Suprapubic skin (tissue), 4 donors: ENCODE results near the gene LANCL2. TPM values are rescaled to one million over a fixed set of nuclear protein-coding genes. Genes with fewer than 3 reads are reported as not detected.

Source experiments
- DNase-seq, 2 donors: peaks; one replicate each; pipeline ENCODE4 v3.0.0-alpha.2; 2019; ENCODE audit warnings: low spot score in 2 of 2
- H3K27ac ChIP-seq: fragments of 200-600 bp; sonication (generic); one replicate; pipeline ENCODE4 v1.5.1; 2019
- H3K27me3 ChIP-seq: fragments of 200-600 bp; sonication (generic); one replicate; pipeline ENCODE4 v1.5.1; 2019
- H3K36me3 ChIP-seq: fragments of 200-600 bp; sonication (generic); one replicate; pipeline ENCODE4 v1.5.1; 2019
- H3K4me1 ChIP-seq: fragments of 200-600 bp; sonication (generic); one replicate; pipeline ENCODE4 v1.5.1; 2019
- H3K4me3 ChIP-seq: fragments of 200-600 bp; sonication (generic); one replicate; pipeline ENCODE4 v1.5.1; 2019; ENCODE audit warnings: mild to moderate bottlenecking
- H3K9me3 ChIP-seq: fragments of 200-600 bp; sonication (generic); one replicate; pipeline ENCODE4 v1.5.1; 2019
- EP300 ChIP-seq: sonication (generic); formaldehyde crosslinking; IDR thresholded peaks from one replicate; pipeline ENCODE4 v1.6.1; 2017; ENCODE audit warnings: antibody characterized with exemption
- POLR2A ChIP-seq, 2 donors: fragments of 450-650 bp; IDR thresholded peaks; one replicate each; pipeline ENCODE4 v1.6.1; 2017; ENCODE audit warnings: antibody characterized with exemption in 2 of 2, mild to moderate bottlenecking in 2 of 2, moderate library complexity in 2 of 2
- POLR2AphosphoS5 ChIP-seq, 3 donors: sonication (generic); formaldehyde crosslinking; IDR thresholded peaks; one replicate each; pipeline ENCODE4 v1.6.1; 2017; ENCODE audit warnings: antibody characterized with exemption in 3 of 3
- WGBS: methylation state at CpG from one replicate; pipeline ENCODE4 v1.1.5; 2018; 5-methylcytosine and 5-hydroxymethylcytosine counted together
- total RNA-seq, 4 donors: library from RNA; depleted of rRNA; stranded (reverse); fragments of >200 nt; gene quantifications; one replicate each; pipeline ENCODE4 v1.1.0, GENCODE V29; 2016
- TF ChIP-seq, protein P1 (sequence below), 2 donors: fragments of 200-600 bp in 1 of 2; fragments of 450-650 bp in 1 of 2; sonication (generic) in 1 of 2; IDR thresholded peaks; one replicate each; pipeline ENCODE4 v1.5.1; 2016 to 2019; ENCODE audit warnings: antibody characterized with exemption in 2 of 2, mild to moderate bottlenecking in 1 of 2, moderate library complexity in 1 of 2

Gene LANCL2
- total RNA-seq, 4 donors from 2014 or later = 11.4 to 22.9 (median 17.7) TPM

DNA sequence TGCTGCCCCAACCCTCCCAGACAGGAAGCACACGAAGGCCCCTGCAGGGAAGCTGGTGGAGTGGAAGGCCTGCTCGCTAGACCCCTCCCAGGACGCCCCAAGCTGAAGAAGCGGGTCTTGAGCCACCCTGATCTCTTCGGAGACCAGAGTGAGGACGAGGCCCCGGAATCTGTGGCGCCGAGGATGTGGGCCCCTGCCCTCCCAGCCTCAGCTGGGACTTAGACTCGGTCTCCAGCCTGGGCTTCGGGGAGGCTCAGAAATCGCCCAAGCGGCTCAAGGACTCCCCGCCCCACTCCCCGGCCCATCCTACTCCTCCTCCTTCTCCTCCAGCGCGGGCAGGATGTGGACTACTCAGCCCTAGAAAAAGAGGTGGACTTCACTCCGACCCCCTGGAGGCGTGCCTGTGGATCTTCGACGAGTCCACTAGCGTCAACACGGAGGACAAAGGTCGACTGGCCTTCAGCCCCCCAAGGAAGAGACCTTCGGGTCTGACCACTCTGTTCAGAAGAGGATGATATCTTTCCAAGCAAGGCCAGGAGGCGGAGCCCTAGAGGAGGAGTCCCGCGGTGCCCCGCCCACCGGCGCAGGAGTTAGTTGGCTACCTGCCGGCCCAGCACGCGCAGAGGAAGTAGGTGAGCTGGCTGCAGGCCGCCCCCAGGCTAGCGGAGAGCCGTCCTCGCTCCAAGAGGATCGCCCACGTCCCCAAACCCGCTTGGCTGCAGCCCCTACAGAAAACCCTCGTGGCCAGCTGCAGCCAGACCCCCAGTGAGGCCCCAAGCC lies 21.9 kb upstream of the LANCL2 start:
- H3K27ac ChIP-seq = no peak overlapping the region
- H3K4me3 ChIP-seq = no peak overlapping the region
- H3K36me3 ChIP-seq = no peaks in the 10 kb centered on the region
- peaks cover 12% of the 10 kb centered on the region for H3K27me3 ChIP-seq
- TF ChIP-seq EP300 = no peak
- TF ChIP-seq POLR2AphosphoS5 (IDR thresholded peaks at IDR 0.05) = no peak
- TF ChIP-seq, protein P1, sequence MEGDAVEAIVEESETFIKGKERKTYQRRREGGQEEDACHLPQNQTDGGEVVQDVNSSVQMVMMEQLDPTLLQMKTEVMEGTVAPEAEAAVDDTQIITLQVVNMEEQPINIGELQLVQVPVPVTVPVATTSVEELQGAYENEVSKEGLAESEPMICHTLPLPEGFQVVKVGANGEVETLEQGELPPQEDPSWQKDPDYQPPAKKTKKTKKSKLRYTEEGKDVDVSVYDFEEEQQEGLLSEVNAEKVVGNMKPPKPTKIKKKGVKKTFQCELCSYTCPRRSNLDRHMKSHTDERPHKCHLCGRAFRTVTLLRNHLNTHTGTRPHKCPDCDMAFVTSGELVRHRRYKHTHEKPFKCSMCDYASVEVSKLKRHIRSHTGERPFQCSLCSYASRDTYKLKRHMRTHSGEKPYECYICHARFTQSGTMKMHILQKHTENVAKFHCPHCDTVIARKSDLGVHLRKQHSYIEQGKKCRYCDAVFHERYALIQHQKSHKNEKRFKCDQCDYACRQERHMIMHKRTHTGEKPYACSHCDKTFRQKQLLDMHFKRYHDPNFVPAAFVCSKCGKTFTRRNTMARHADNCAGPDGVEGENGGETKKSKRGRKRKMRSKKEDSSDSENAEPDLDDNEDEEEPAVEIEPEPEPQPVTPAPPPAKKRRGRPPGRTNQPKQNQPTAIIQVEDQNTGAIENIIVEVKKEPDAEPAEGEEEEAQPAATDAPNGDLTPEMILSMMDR (IDR thresholded peaks at IDR 0.05) = no peak
- no peak for TF ChIP-seq POLR2A (IDR thresholded peaks at IDR 0.05)
- peaks cover 6% of the 10 kb centered on the region for H3K4me1 ChIP-seq
- WGBS = 88% methylated on average over 21 of the region's 42 CpGs
- no peaks in the 10 kb centered on the region for H3K9me3 ChIP-seq
- no peak for DNase-seq

DNA sequence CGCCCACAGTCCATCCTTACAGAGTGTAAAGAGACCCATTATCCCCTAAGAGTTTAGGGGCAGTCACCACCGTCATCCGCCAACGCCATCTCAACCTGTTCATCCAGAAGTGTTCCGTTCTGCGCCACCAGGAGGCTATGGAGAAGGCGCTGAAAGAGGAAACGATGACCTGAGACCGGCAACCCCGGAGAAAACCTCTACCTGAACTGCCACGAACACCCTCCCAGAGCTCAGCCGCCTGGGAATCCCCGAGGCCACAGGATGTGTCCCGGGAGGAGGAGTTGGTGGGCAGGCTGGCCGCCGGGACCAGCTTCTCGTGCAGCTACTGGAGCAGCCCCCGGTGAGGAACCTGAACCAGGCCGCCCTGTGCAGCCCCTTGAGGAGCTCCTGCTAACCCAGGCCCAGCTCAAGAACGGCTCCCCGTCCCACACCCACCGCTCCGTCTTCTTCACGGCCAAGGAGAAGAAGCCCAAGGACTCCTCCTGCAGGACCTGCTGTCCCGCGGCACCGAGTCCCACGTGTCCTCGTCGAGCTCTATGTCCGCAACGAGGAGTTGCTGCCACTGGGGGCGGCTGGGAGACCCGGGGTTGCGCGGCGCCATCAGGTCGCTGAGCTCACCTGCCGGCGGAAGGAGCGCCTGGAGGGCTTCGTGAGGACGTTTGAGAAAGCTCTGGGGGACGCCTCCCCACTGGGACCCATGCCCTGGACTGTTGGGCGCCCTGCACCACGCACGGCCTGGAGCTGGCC lies 21.1 kb upstream of the LANCL2 start:
- Histone ChIP-seq H3K27me3 (peaks cover 12% of the 10 kb centered on the region), H3K9me3 (no peaks in the 10 kb centered on the region), H3K36me3 (no peaks in the 10 kb centered on the region), H3K27ac (no peak overlapping the region), H3K4me1 (peaks cover 14% of the 10 kb centered on the region), H3K4me3 (no peak overlapping the region)
- no peak for DNase-seq
- TF ChIP-seq POLR2AphosphoS5 (IDR thresholded peaks at IDR 0.05) = no peak
- TF ChIP-seq POLR2A (IDR thresholded peaks at IDR 0.05) = no peak
- 94% methylated on average over 35 of the region's 47 CpGs for WGBS

DNA sequence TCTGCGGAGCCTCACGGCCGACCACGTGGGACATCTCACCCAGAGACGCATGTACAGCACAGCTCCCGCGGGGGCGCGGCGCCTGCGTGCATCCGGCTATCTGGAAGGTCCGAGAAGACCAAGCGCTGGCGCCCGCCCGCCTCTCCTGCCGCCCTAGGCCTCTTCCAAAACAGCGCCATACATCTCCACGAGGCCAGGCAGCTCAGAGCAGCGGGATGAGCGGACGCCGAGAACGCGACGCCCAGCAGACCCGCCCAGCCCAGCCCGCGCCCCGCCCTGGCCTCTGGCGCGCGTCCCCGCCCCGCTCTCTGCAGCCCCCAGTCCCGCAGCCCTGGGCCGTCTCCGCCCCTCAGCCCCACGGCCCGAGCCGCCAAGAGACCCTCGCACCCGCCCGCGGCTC lies 20.3 kb upstream of the LANCL2 start:
- WGBS = 56% methylated on average over 33 of the region's 46 CpGs
- no peak overlapping the region for H3K27ac ChIP-seq
- no peak for TF ChIP-seq POLR2AphosphoS5 (IDR thresholded peaks at IDR 0.05)

DNA sequence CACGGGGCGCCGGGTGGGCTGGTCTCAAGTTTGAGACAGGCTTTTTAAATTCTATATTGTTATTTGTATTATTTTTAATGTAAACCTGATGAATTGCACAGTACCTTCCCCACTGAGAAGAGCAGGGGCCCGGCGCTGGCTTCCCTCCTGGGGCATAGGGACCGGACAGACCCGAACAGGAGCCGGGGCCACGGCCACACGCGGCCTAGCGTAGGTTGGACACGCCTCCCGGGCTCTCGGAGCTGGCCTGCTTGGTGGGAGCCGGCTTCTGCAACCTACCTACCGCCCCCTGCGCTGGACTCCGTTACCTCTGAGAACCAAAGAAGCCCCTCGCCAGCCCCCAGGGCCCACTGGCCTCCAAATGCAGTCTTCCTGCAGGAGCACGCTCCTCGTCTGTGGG lies 19.8 kb upstream of the LANCL2 start:
- Histone ChIP-seq H3K9me3 (no peaks in the 10 kb centered on the region), H3K36me3 (no peaks in the 10 kb centered on the region), H3K27ac (no peak overlapping the region), H3K4me1 (peaks cover 14% of the 10 kb centered on the region), H3K4me3 (no peak overlapping the region), H3K27me3 (peaks cover 12% of the 10 kb centered on the region)
- no peak for TF ChIP-seq POLR2AphosphoS5 (IDR thresholded peaks at IDR 0.05)
- TF ChIP-seq, protein P1 (IDR thresholded peaks at IDR 0.05) = no peak
- TF ChIP-seq POLR2A (IDR thresholded peaks at IDR 0.05) = no peak
- no peak for TF ChIP-seq EP300
- no peak for DNase-seq
- 83% methylated on average over 20 of the region's 22 CpGs for WGBS

More for the DNA sequence above, 20.3 kb upstream of the LANCL2 start:
- no peaks in the 10 kb centered on the region for H3K36me3 ChIP-seq
- H3K4me1 ChIP-seq = peaks cover 14% of the 10 kb centered on the region
- DNase-seq = no peak
- H3K27me3 ChIP-seq = peaks cover 12% of the 10 kb centered on the region
- no peaks in the 10 kb centered on the region for H3K9me3 ChIP-seq
- no peak overlapping the region for H3K4me3 ChIP-seq

DNA sequence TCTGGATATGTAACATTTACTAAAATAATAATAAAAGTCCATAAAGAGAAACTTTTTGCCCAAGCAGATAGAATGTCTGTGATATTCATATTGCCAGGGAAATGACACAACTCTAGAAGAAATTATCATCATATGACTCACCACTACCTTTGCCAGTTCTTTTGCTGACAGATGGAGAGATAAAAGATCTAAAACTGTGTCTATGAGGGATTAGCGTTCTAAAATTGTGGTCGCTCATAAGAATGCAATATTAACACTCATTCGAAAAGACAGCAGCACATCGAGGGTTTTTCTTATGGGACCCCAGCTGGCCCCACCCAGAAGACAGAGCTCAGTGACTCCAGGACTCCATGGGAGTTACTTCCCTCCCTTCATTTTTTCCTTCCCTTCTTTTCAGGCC lies 16.6 kb upstream of the LANCL2 start:
- DNase-seq = no peak
- 9% methylated on average over 4 of the region's 4 CpGs for WGBS
- H3K27ac ChIP-seq = peak overlapping the region; percentile 45
- no peak overlapping the region for H3K4me3 ChIP-seq
- H3K36me3 ChIP-seq = no peaks in the 10 kb centered on the region
- no peaks in the 10 kb centered on the region for H3K9me3 ChIP-seq
- peaks cover 12% of the 10 kb centered on the region for H3K27me3 ChIP-seq
- peaks cover 14% of the 10 kb centered on the region for H3K4me1 ChIP-seq
- TF ChIP-seq POLR2AphosphoS5 (IDR thresholded peaks at IDR 0.05) (peak in 1 of 3 donors; percentile 12), EP300 (no peak), POLR2A (IDR thresholded peaks at IDR 0.05) (no peak)
- TF ChIP-seq, protein P1 (IDR thresholded peaks at IDR 0.05) = no peak

DNA sequence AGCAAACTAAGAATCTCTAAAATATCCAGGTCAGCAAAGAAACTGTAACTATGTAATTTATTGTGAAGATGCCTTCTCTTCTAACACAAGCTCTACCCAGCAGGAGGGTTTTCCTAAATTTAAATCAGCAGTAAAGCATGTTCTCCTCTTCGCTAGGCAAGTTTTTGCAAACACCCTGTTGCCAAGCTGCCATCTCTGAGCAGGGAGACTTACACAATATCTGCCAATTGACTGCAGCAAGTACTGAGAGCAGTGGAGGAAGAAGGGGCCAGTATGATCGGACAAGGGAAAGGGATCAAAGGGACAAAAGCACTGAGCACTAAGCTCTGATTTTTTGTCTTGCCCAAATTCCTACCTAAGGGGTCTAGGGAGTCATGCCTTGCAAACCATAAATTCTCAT lies 16.0 kb upstream of the LANCL2 start:
- Histone ChIP-seq H3K27ac (peak overlapping the region; percentile 45), H3K9me3 (no peaks in the 10 kb centered on the region), H3K27me3 (peaks cover 11% of the 10 kb centered on the region), H3K4me1 (peaks cover 14% of the 10 kb centered on the region), H3K4me3 (no peak overlapping the region), H3K36me3 (no peaks in the 10 kb centered on the region)
- WGBS = 29% methylated on average over 2 of the region's 2 CpGs
- DNase-seq = no peak
- TF ChIP-seq EP300 (no peak), POLR2AphosphoS5 (IDR thresholded peaks at IDR 0.05) (no peak), POLR2A (IDR thresholded peaks at IDR 0.05) (no peak)
- TF ChIP-seq, protein P1 (IDR thresholded peaks at IDR 0.05) = no peak
